Esophagus muscularis mucosa (tissue), 4 donors: ENCODE results near the gene ANKS1B. TPM values are rescaled to one million over a fixed set of nuclear protein-coding genes. Genes with fewer than 3 reads are reported as not detected.

Experiments
- DNase-seq: peaks from one replicate; pipeline ENCODE4 v3.0.0-alpha.2; 2017; ENCODE audit errors: extremely low spot score
- H3K27ac ChIP-seq, 4 donors: fragments of 200-600 bp; sonication (generic); replicated peaks in 1 of 4; 1 replicate in 3 of 4; 2 replicates in 1 of 4; pipeline ENCODE4 v1.5.1; 2016 to 2019; ENCODE audit warnings: mild to moderate bottlenecking in 1 of 4
- H3K27me3 ChIP-seq, 4 donors: fragments of 200-600 bp; sonication (generic); one replicate each; pipeline versions ENCODE4 v1.5.1 to v1.6.0; 2016 to 2019
- H3K36me3 ChIP-seq, 4 donors: fragments of 200-600 bp; sonication (generic); one replicate each; pipeline ENCODE4 v1.5.1; 2016 to 2019
- H3K4me1 ChIP-seq, 4 donors: fragments of 200-600 bp; sonication (generic); one replicate each; pipeline ENCODE4 v1.5.1; 2016 to 2019
- H3K4me3 ChIP-seq, 4 donors: fragments of 200-600 bp; sonication (generic); 1 replicate in 2 of 4; 2 replicates in 2 of 4; pipeline ENCODE4 v1.5.1; 2016 to 2019; ENCODE audit warnings: mild to moderate bottlenecking in 4 of 4, moderate library complexity in 1 of 4
- H3K9me3 ChIP-seq, 4 donors: fragments of 200-600 bp; sonication (generic); 1 replicate in 3 of 4; 2 replicates in 1 of 4; pipeline ENCODE4 v1.5.1; 2016 to 2019
- EP300 ChIP-seq: sonication (generic); formaldehyde crosslinking; IDR thresholded peaks from one replicate; pipeline ENCODE4 v1.6.1; 2017; ENCODE audit warnings: antibody characterized with exemption
- POLR2A ChIP-seq: fragments of 450-650 bp; IDR thresholded peaks from one replicate; pipeline ENCODE4 v1.6.1; 2017; ENCODE audit warnings: antibody characterized with exemption, moderate library complexity, mild to moderate bottlenecking, low read depth
- POLR2AphosphoS5 ChIP-seq, 2 donors: sonication (generic); formaldehyde crosslinking; IDR thresholded peaks; one replicate each; pipeline ENCODE4 v1.6.1; 2017; ENCODE audit warnings: antibody characterized with exemption in 2 of 2
- WGBS: methylation state at CpG from one replicate; pipeline ENCODE4 v1.1.5; 2018; 5-methylcytosine and 5-hydroxymethylcytosine counted together
- intact Hi-C: fragments of 100-400 bp; cut with DNase I; formaldehyde crosslinking; loops from one replicate; pipeline ENCODE4 v1.15.1; 2023
- total RNA-seq, 4 donors: library from RNA; depleted of rRNA; stranded (reverse); fragments of >200 nt; gene quantifications; one replicate each; pipeline versions ENCODE4 v1.1.0 to v1.2.1, GENCODE V29; 2016
- TF ChIP-seq, protein P1 (sequence below), 3 experiments: fragments of 200-600 bp in 2 of 3; fragments of 450-650 bp in 1 of 3; sonication (generic) in 2 of 3; IDR thresholded peaks; one replicate each; pipeline ENCODE4 v1.5.1; 2017 to 2019; ENCODE audit warnings: antibody characterized with exemption in 3 of 3, mild to moderate bottlenecking in 2 of 3, moderate library complexity in 1 of 3

Gene ANKS1B
- total RNA-seq, 4 donors from 2014 or later, result 20.4 to 28.7 (median 21.6) TPM

DNA sequence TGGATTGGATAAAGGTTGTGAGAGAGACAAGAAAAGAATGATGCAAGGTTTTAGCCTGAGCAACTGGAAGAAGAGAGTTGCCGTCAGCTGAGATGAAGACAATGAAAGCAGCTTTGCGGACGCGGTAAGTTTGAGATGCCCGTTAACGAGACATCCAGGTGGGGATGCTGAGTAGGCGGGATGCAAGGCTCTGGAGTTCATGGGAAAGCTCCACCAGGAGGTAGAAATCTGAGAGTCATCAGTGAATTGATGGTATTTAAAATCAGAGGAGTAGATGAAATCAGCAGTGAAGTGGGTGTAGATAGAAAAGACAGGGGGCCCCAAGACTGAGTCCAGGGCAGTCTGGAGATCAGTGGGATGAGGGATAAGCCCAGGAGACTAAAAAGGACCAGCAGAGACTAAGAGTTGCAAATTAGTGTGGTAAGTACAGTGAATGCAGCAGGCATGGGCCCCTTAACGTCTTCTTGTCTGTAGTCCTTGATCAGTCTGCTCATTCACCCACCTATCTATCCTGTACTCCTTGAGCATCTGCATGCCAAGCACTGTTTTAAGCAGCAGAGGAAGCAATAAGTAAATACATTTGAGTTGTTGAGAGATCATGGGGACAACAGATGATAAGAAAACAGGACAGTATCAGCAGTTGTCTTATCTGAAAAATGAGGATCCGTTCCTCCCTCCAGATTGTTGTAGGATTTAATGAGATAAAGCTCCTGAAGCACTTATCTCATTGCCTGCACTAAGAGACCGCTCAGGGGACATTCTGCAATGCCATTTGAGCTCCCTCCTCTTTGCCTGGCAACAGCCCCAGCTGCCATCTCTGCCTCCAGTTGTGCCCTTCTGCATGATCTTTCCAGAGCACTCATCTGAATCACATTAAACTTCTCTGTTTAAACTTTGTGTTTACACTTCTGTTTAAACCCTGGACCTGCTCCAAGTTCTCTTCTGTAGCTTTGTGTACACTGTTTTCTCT lies 1248.1 kb downstream of the ANKS1B start:
- Histone ChIP-seq H3K4me3 (no peak overlapping the region), H3K4me1 (peaks cover 0 to 15% (median 11%) of the 10 kb centered on the region in 4 donors), H3K27me3 (no peaks in the 10 kb centered on the region), H3K27ac (no peak overlapping the region), H3K9me3 (no peaks in the 10 kb centered on the region), H3K36me3 (peaks cover 0 to 26% (median 15%) of the 10 kb centered on the region in 4 donors)
- TF ChIP-seq POLR2AphosphoS5 (IDR thresholded peaks at IDR 0.05), result no peak
- no peak for TF ChIP-seq EP300
- TF ChIP-seq POLR2A, result no peak
- TF ChIP-seq, protein P1, sequence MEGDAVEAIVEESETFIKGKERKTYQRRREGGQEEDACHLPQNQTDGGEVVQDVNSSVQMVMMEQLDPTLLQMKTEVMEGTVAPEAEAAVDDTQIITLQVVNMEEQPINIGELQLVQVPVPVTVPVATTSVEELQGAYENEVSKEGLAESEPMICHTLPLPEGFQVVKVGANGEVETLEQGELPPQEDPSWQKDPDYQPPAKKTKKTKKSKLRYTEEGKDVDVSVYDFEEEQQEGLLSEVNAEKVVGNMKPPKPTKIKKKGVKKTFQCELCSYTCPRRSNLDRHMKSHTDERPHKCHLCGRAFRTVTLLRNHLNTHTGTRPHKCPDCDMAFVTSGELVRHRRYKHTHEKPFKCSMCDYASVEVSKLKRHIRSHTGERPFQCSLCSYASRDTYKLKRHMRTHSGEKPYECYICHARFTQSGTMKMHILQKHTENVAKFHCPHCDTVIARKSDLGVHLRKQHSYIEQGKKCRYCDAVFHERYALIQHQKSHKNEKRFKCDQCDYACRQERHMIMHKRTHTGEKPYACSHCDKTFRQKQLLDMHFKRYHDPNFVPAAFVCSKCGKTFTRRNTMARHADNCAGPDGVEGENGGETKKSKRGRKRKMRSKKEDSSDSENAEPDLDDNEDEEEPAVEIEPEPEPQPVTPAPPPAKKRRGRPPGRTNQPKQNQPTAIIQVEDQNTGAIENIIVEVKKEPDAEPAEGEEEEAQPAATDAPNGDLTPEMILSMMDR (IDR thresholded peaks at IDR 0.05), result no peak
- DNase-seq, result no peak
- WGBS, result 82% methylated on average over 10 of the region's 10 CpGs
- intact Hi-C loops, result no loop called here

DNA sequence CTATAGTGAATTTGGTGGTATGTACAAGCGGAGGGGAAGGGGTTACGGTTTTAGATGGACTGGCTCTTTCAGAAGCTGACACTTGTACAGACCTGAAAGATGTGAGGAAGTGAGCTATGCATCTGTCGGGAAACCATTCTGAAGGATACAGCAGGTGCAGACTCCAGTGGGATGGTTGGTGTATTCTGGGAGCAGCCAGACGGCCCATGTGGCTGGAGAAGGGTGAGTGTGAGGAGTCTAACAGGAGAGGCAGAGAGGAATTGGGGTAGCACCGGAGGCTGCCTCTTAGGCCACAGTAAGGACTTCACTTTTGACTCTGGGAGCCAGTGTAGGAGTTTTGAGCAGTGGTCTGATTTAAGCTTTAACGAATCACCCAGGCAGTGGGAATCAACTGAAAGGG lies 1248.9 kb downstream of the ANKS1B start:
- TF ChIP-seq POLR2A (no peak), EP300 (no peak), POLR2AphosphoS5 (IDR thresholded peaks at IDR 0.05) (no peak)
- TF ChIP-seq, protein P1 (IDR thresholded peaks at IDR 0.05), result no peak
- Histone ChIP-seq H3K9me3 (no peaks in the 10 kb centered on the region), H3K4me3 (no peak overlapping the region), H3K27me3 (no peaks in the 10 kb centered on the region), H3K36me3 (peaks cover 0 to 34% (median 15%) of the 10 kb centered on the region in 4 donors), H3K27ac (no peak overlapping the region), H3K4me1 (peaks cover 0 to 15% (median 11%) of the 10 kb centered on the region in 4 donors)
- 97% methylated on average over 6 of the region's 6 CpGs for WGBS
- intact Hi-C loops, result no loop called here
- DNase-seq, result no peak

GRCh38 chr12:98733667-98734350 lies 1250.9 kb downstream of the ANKS1B start:
- no peak overlapping the region for H3K4me3 ChIP-seq
- DNase-seq, result no peak
- H3K27ac ChIP-seq, result no peak overlapping the region
- intact Hi-C loops, result no loop called here
- no peaks in the 10 kb centered on the region for H3K27me3 ChIP-seq
- H3K36me3 ChIP-seq, result peaks cover 7 to 49% (median 23%) of the 10 kb centered on the region in 4 donors
- TF ChIP-seq POLR2A (no peak), POLR2AphosphoS5 (IDR thresholded peaks at IDR 0.05) (no peak), EP300 (no peak)
- TF ChIP-seq, protein P1 (IDR thresholded peaks at IDR 0.05), result no peak
- no peaks in the 10 kb centered on the region for H3K9me3 ChIP-seq
- H3K4me1 ChIP-seq, result peaks cover 0 to 22% (median 11%) of the 10 kb centered on the region in 4 donors

GRCh38 chr12:98730412-98730811 lies 1254.3 kb downstream of the ANKS1B start:
- H3K27me3 ChIP-seq, result no peaks in the 10 kb centered on the region
- intact Hi-C loops, result no loop called here
- TF ChIP-seq POLR2AphosphoS5 (IDR thresholded peaks at IDR 0.05), result no peak
- TF ChIP-seq POLR2A, result no peak
- TF ChIP-seq EP300, result no peak
- TF ChIP-seq, protein P1 (IDR thresholded peaks at IDR 0.05), result no peak

More at GRCh38 chr12:98730412-98730811, 1254.3 kb downstream of the ANKS1B start:
- Histone ChIP-seq H3K4me1 (peaks cover 0 to 8% (median under 1%) of the 10 kb centered on the region in 4 donors), H3K9me3 (no peaks in the 10 kb centered on the region), H3K36me3 (peaks cover 8 to 82% (median 46%) of the 10 kb centered on the region in 4 donors), H3K4me3 (no peak overlapping the region), H3K27ac (no peak overlapping the region)
- DNase-seq, result no peak
